K562 (cell line): ENCODE data around the gene TCHH. TPM values are rescaled to one million over a fixed set of nuclear protein-coding genes. Genes with fewer than 3 reads are reported as not detected.
A peak's percentile ranks its signal among the peaks of the same experiment; 100 is the strongest.

Experiments used
- ATAC-seq: fragments of 200-7000 bp; cut with Tn5 transposase; 3 replicates; pipeline ENCODE4 v1.9.1; 2020; ENCODE audit warnings: moderate library complexity
- BruUV-seq: library from RNA; stranded (reverse); fragments of 400-500 nt; replicated peaks from 2 replicates; lab custom pipeline; 2021; lab: Mats Ljungman, UMichigan
- CTCF ChIA-PET: fragments of 300-600 bp; formaldehyde crosslinking; extraction: SDS; loops from one replicate; lab custom pipeline; 2021; ENCODE audit warnings: low intra/inter-chr PET ratio; lab: Yijun Ruan, JAX
- POLR2A ChIA-PET: fragments of 300-600, 350-650 bp; sonication (Branson Sonifier 250); formaldehyde crosslinking; extraction: SDS; loops from one replicate; lab custom pipeline; 2021; ENCODE audit warnings: antibody characterized with exemption, inconsistent platforms; lab: Yijun Ruan, JAX
- DNase-seq, 4 experiments: peaks; one replicate each; pipeline versions ENCODE4 v3.0.0 to v3.0.0-alpha.2; 2011 to 2018; ENCODE audit warnings: low spot score in 3 of 4, mixed read lengths in 3 of 4; ENCODE audit errors: extremely low read depth in 1 of 4
- FAIRE-seq: peaks from 2 replicates; lab custom pipeline; 2011; peaks lifted over from hg19 to GRCh38; lab: Jason Lieb, UNC
- H2AFZ ChIP-seq: 2 replicates; pipeline ENCODE4 v1.6.0; 2011; ENCODE audit warnings: low read depth, low read length, control low read depth, inconsistent platforms
- H3K27ac ChIP-seq: fragments of 200-600 bp; 3 replicates; pipeline ENCODE4 v1.8.0; 2011; ENCODE audit warnings: low read depth, mild to moderate bottlenecking, control low read depth, inconsistent platforms, low read length, moderate library complexity, mixed read lengths; ENCODE audit errors: extremely low read depth
- H3K27me3 ChIP-seq, 2 experiments: fragments of 300-600 bp in 1 of 2; 2 replicates in 1 of 2; 3 replicates in 1 of 2; pipeline versions ENCODE4 v1.6.0 to v1.8.0; 2011; ENCODE audit warnings: inconsistent platforms in 2 of 2, low read length in 2 of 2, mild to moderate bottlenecking in 1 of 2, mixed read lengths in 1 of 2, moderate library complexity in 1 of 2; ENCODE audit not compliant: control insufficient read depth in 2 of 2, insufficient read depth in 2 of 2
- H3K36me3 ChIP-seq: fragments of 300-600 bp; 3 replicates; pipeline ENCODE4 v1.8.0; 2011; ENCODE audit warnings: mild to moderate bottlenecking, low read length, inconsistent platforms; ENCODE audit not compliant: control insufficient read depth, insufficient read depth
- H3K4me1 ChIP-seq, 2 experiments: fragments of 200-600 bp in 1 of 2; replicated peaks in 1 of 2; 2 replicates in 1 of 2; 3 replicates in 1 of 2; pipeline versions ENCODE4 v1.5.1 to v1.8.0; 2011; ENCODE audit warnings: inconsistent platforms in 2 of 2, low read length in 2 of 2, mild to moderate bottlenecking in 1 of 2, mixed read lengths in 1 of 2, moderate library complexity in 1 of 2; ENCODE audit not compliant: control insufficient read depth in 2 of 2, insufficient read depth in 2 of 2
- H3K4me2 ChIP-seq: 2 replicates; pipeline ENCODE4 v1.6.1; 2011; ENCODE audit warnings: low read length, control low read depth, inconsistent platforms, mixed read lengths; ENCODE audit not compliant: insufficient read depth
- H3K4me3 ChIP-seq: fragments of 200-600 bp; sonication (generic), shearing (Covaris generic); 2 replicates; pipeline ENCODE4 v1.5.1; 2016; ENCODE audit warnings: control low read depth, inconsistent platforms
- H3K79me2 ChIP-seq: fragments of 200-600 bp; 3 replicates; pipeline ENCODE4 v1.8.0; 2011; ENCODE audit warnings: low read length, inconsistent platforms; ENCODE audit not compliant: control insufficient read depth, insufficient read depth
- H3K9ac ChIP-seq, 2 experiments: 2 replicates each; pipeline versions ENCODE4 v1.6.0 to v1.6.1; 2011; ENCODE audit warnings: low read depth in 2 of 2, low read length in 2 of 2, control low read depth in 1 of 2, inconsistent platforms in 1 of 2, mild to moderate bottlenecking in 1 of 2, mixed read lengths in 1 of 2; ENCODE audit not compliant: insufficient read depth in 1 of 2
- H3K9me1 ChIP-seq: one replicate; pipeline ENCODE4 v1.6.0; 2011; ENCODE audit warnings: inconsistent platforms, mild to moderate bottlenecking, low read length, moderate library complexity; ENCODE audit not compliant: control insufficient read depth, insufficient read depth
- H3K9me3 ChIP-seq: replicated peaks from 2 replicates; pipeline ENCODE4 v1.5.1; 2011; ENCODE audit warnings: low read depth, low read length, inconsistent platforms; ENCODE audit not compliant: control insufficient read depth, insufficient read depth
- H4K20me1 ChIP-seq: replicated peaks from 2 replicates; pipeline ENCODE4 v1.6.1; 2011; ENCODE audit warnings: low read length, inconsistent platforms, mixed read lengths; ENCODE audit not compliant: control insufficient read depth, insufficient read depth
- ZFP36 ChIP-seq: fragments of 150-350 bp; IDR thresholded peaks from 2 replicates; pipeline ENCODE4 v1.6.1; 2018; ENCODE audit warnings: low read length, low read depth; ENCODE audit not compliant: partially characterized antibody
- WGBS: fragments of 100-300 bp; shearing (Covaris generic); methylation state at CpG from one replicate; pipeline ENCODE4 v1.1.6; 2016; ENCODE audit warnings: low coverage, mixed read lengths; ENCODE audit not compliant: insufficient coverage; ENCODE audit errors: missing lambda C conversion rate; 5-methylcytosine and 5-hydroxymethylcytosine counted together
- in situ Hi-C: fragments of 300-500 bp; cut with MboI; formaldehyde crosslinking; loops from 4 replicates; pipeline ENCODE4 v1.15.0; 2018; ENCODE audit warnings: inconsistent platforms, mixed read lengths
- intact Hi-C: fragments of 100-400 bp; cut with micrococcal nuclease; formaldehyde crosslinking; loops from 2 replicates; pipeline ENCODE4 v1.14.2; 2022
- polyA plus RNA-seq, 8 experiments: library from polyadenylated mRNA; depleted of rRNA in 4 of 8; stranded (reverse) in 5 of 8; unstranded in 3 of 8; fragments of >200 nt; fragmentation: Nextera tagmentation in 2 of 8; fragmentation: Illumina TruSeq in 1 of 8; extraction: Ambion mirVana in 2 of 8; extraction: Trizol in 1 of 8; gene quantifications; 2 replicates each; pipeline versions ENCODE4 v1.2.1 to v1.2.3, GENCODE V29; 2011 to 2014; ENCODE audit warnings: inconsistent platforms in 1 of 8, missing spikeins in 1 of 8
- total RNA-seq, 7 experiments: library from RNA; depleted of rRNA in 6 of 7; stranded (reverse); fragments of >200 nt in 6 of 7; fragmentation: Illumina TruSeq in 2 of 7; extraction: Trizol in 2 of 7; gene quantifications; 2 replicates each; pipeline versions ENCODE4 v1.2.1 to v1.2.3, GENCODE V29; 2011 to 2021; ENCODE audit warnings: low replicate concordance in 1 of 7
- TF ChIP-seq, protein P1 (sequence below), 2 experiments: fragments of 150-350 bp in 1 of 2; IDR thresholded peaks; 2 replicates each; pipeline ENCODE4 v1.6.1; 2012 to 2016; ENCODE audit warnings: low read depth in 2 of 2, low read length in 2 of 2, mild to moderate bottlenecking in 1 of 2, moderate library complexity in 1 of 2

TCHH gene
- total and polyA plus RNA-seq, 9 of the 15 experiments (the other 6 are each of a cell fraction or from before 2014, with no cell fraction given): not detected

DNA sequence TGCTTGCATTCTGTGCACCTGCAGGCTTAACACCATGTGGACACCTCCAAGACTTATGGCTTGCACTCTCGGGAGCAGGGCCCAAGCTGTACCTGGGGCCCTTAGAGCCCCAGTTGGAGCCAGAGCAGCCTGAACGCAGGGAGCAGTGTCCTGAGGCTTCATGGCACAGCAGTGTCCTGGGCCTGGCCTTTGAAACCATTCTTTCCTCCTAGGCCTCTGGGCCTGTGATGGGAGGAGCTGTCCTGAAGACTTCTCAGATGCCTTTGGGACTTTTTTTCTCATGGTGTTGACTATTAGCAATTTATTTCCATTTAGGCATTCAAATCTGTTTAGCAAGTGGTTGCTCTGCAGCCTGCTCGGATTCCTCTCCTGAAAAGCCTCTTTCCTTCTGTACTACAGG, 32.8 kb upstream of the TCHH start:
- Histone ChIP-seq H3K27me3 (no peaks in the 10 kb centered on the region), H3K79me2 (no peaks in the 10 kb centered on the region), H3K9ac (no peak overlapping the region), H3K27ac (no peak overlapping the region), H3K36me3 (no peaks in the 10 kb centered on the region), H3K4me2 (no peak overlapping the region), H3K4me3 (no peak overlapping the region), H3K9me3 (no peaks in the 10 kb centered on the region), H3K9me1 (no peaks in the 10 kb centered on the region), H2AFZ (no peak overlapping the region), H4K20me1 (no peaks in the 10 kb centered on the region), H3K4me1 (no peaks in the 10 kb centered on the region)
- 0% methylated on average over 2 of the region's 3 CpGs for WGBS
- no peak for ATAC-seq
- TF ChIP-seq, protein P1, sequence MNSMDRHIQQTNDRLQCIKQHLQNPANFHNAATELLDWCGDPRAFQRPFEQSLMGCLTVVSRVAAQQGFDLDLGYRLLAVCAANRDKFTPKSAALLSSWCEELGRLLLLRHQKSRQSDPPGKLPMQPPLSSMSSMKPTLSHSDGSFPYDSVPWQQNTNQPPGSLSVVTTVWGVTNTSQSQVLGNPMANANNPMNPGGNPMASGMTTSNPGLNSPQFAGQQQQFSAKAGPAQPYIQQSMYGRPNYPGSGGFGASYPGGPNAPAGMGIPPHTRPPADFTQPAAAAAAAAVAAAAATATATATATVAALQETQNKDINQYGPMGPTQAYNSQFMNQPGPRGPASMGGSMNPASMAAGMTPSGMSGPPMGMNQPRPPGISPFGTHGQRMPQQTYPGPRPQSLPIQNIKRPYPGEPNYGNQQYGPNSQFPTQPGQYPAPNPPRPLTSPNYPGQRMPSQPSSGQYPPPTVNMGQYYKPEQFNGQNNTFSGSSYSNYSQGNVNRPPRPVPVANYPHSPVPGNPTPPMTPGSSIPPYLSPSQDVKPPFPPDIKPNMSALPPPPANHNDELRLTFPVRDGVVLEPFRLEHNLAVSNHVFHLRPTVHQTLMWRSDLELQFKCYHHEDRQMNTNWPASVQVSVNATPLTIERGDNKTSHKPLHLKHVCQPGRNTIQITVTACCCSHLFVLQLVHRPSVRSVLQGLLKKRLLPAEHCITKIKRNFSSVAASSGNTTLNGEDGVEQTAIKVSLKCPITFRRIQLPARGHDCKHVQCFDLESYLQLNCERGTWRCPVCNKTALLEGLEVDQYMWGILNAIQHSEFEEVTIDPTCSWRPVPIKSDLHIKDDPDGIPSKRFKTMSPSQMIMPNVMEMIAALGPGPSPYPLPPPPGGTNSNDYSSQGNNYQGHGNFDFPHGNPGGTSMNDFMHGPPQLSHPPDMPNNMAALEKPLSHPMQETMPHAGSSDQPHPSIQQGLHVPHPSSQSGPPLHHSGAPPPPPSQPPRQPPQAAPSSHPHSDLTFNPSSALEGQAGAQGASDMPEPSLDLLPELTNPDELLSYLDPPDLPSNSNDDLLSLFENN (IDR thresholded peaks at IDR 0.05; ENCODE audit: low read depth in 2 of 2, low read length in 2 of 2): no peak
- peak; percentile 86 for TF ChIP-seq ZFP36
- intact Hi-C loops: no loop called here
- in situ Hi-C loops: no loop called here
- no TSS peak for BruUV-seq
- POLR2A ChIA-PET: interaction anchor here (0.6 kb wide), 1 partner anchor 19 kb away, joined by 3 read pairs; no protein-coding TSS in a partner anchor
- no peak for FAIRE-seq
- DNase-seq: no peak
- CTCF ChIA-PET: no interaction called here
